GM23248 (cell line): ENCODE data around the gene THSD4. TPM values are rescaled to one million over a fixed set of nuclear protein-coding genes. Genes with fewer than 3 reads are reported as not detected.

ENCODE experiments used
- DNase-seq: peaks from one replicate; pipeline ENCODE4 v3.0.0-alpha.2; 2015
- H2AFZ ChIP-seq: fragments of 200-600 bp; sonication (generic); 2 replicates; pipeline ENCODE4 v1.6.1; 2016; ENCODE audit warnings: antibody characterized with exemption
- H3F3A ChIP-seq: fragments of 200-600 bp; sonication (generic); 2 replicates; pipeline ENCODE4 v1.6.1; 2016; ENCODE audit warnings: mild to moderate bottlenecking, antibody characterized with exemption, mixed run types; ENCODE audit not compliant: insufficient read depth
- H3K27ac ChIP-seq: fragments of 200-600 bp; sonication (generic); 2 replicates; pipeline ENCODE4 v1.5.1; 2016; ENCODE audit warnings: mild to moderate bottlenecking
- H3K27me3 ChIP-seq: fragments of 200-600 bp; sonication (generic); replicated peaks from 2 replicates; pipeline ENCODE4 v1.6.1; 2016; ENCODE audit warnings: mild to moderate bottlenecking; ENCODE audit not compliant: insufficient read depth
- H3K36me3 ChIP-seq: fragments of 200-600 bp; sonication (generic); 2 replicates; pipeline ENCODE4 v1.6.1; 2016; ENCODE audit warnings: low read depth, mild to moderate bottlenecking
- H3K4me1 ChIP-seq: fragments of 200-600 bp; sonication (generic); 2 replicates; pipeline ENCODE4 v1.6.1; 2016; ENCODE audit warnings: mild to moderate bottlenecking; ENCODE audit not compliant: insufficient read depth
- H3K4me2 ChIP-seq: fragments of 200-600 bp; sonication (generic); one replicate; pipeline ENCODE4 v1.6.1; 2016; ENCODE audit warnings: mild to moderate bottlenecking; ENCODE audit not compliant: unreplicated experiment
- H3K4me3 ChIP-seq: fragments of 200-600 bp; sonication (generic); 2 replicates; pipeline ENCODE4 v1.5.1; 2016; ENCODE audit warnings: mild to moderate bottlenecking
- H3K79me2 ChIP-seq: fragments of 200-600 bp; sonication (generic); 2 replicates; pipeline ENCODE4 v1.6.1; 2016; ENCODE audit warnings: mild to moderate bottlenecking; ENCODE audit not compliant: insufficient read depth
- H3K9ac ChIP-seq: fragments of 200-600 bp; sonication (generic); 2 replicates; pipeline ENCODE4 v1.6.1; 2016; ENCODE audit warnings: mild to moderate bottlenecking
- H3K9me2 ChIP-seq: fragments of 200-600 bp; sonication (generic); 2 replicates; pipeline ENCODE4 v1.6.1; 2016; ENCODE audit warnings: mixed run types, mild to moderate bottlenecking, moderate library complexity; ENCODE audit not compliant: insufficient read depth
- H3K9me3 ChIP-seq: fragments of 200-600 bp; sonication (generic); one replicate; pipeline ENCODE4 v1.6.1; 2017; ENCODE audit warnings: low read depth
- H4K20me1 ChIP-seq: fragments of 200-600 bp; sonication (generic); 2 replicates; pipeline ENCODE4 v1.6.0; 2016; ENCODE audit not compliant: insufficient read depth
- EZH2 ChIP-seq: fragments of 200-600 bp; sonication (generic); IDR thresholded peaks from 2 replicates; pipeline ENCODE4 v1.6.1; 2018; ENCODE audit warnings: antibody characterized with exemption, mild to moderate bottlenecking; ENCODE audit not compliant: insufficient read depth, poor library complexity, severe bottlenecking
- EZH2phosphoT487 ChIP-seq: fragments of 200-600 bp; sonication (generic); IDR thresholded peaks from 2 replicates; pipeline ENCODE4 v1.6.1; 2018; ENCODE audit warnings: antibody characterized with exemption, moderate library complexity, mild to moderate bottlenecking, low read depth; ENCODE audit not compliant: insufficient read depth
- WGBS, 2 experiments: methylation state at CpG; one replicate each; pipeline ENCODE4 v1.1.6; 2015 to 2017; ENCODE audit warnings: low lambda C conversion rate in 2 of 2, low coverage in 1 of 2; ENCODE audit errors: missing lambda C conversion rate in 2 of 2; 5-methylcytosine and 5-hydroxymethylcytosine counted together
- in situ Hi-C: fragments of 300-500 bp; cut with MboI; formaldehyde crosslinking; loops from 2 replicates; pipeline ENCODE4 v1.15.0; 2020
- polyA plus RNA-seq: library from polyadenylated mRNA; unstranded; fragments of >200 nt; fragmentation: Nextera tagmentation; extraction: Ambion mirVana; gene quantifications from 2 replicates; pipeline ENCODE4 v1.2.1, GENCODE V29; 2016
- total RNA-seq: library from RNA; depleted of rRNA; stranded (reverse); fragments of >200 nt; shearing (Covaris generic); gene quantifications from 2 replicates; pipeline ENCODE4 v1.2.3, GENCODE V29; 2014

THSD4 gene
- total and polyA plus RNA-seq, 2 experiments from 2014 or later = 14.2 to 58.9 TPM

DNA sequence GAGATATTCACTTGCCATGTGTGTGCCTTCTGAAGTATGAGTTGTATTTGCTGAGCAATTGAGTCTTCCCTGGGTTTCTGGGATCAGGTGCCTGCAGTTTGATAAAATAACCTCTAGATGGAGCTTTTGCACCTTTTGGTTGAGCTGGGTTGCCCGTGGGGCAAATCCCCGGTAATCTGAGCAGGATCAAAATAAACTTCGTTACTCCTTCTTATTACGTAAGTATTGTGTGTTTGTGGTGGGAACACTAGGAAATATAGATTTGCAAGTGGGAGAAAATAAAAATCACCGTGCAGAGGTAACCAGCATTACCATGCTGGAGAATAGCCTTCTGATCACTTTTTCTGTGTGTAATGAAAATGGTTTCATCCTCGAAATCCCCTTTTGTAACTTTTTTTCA, 417.7 kb downstream of the THSD4 start:
- in situ Hi-C loops = no loop called here
- Histone ChIP-seq H3K9ac (no peak overlapping the region), H3K9me3 (no peaks in the 10 kb centered on the region), H3K9me2 (no peaks in the 10 kb centered on the region), H3K79me2 (no peaks in the 10 kb centered on the region), H3K36me3 (peaks cover 3% of the 10 kb centered on the region; the same call in 1 of the 2 replicates), H3K4me1 (no peaks in the 10 kb centered on the region), H4K20me1 (no peaks in the 10 kb centered on the region), H3K4me3 (no peak overlapping the region), H3K27me3 (no peaks in the 10 kb centered on the region), H2AFZ (no peak overlapping the region), H3F3A (no peaks in the 10 kb centered on the region), H3K4me2 (no peak overlapping the region), H3K27ac (no peak overlapping the region)
- WGBS, 2 experiments = 63 to 67% methylated on average over 6 of the region's 6 CpGs
- TF ChIP-seq EZH2phosphoT487 (no peak), EZH2 (no peak)
- peak; percentile 45 for DNase-seq

GRCh38 chr15:71538181-71538580, 422.9 kb downstream of the THSD4 start:
- Histone ChIP-seq H3K9me2 (no peaks in the 10 kb centered on the region), H3K36me3 (peaks cover under 1% of the 10 kb centered on the region; the same call in 1 of the 2 replicates), H3K9me3 (no peaks in the 10 kb centered on the region), H3K4me1 (no peaks in the 10 kb centered on the region), H4K20me1 (no peaks in the 10 kb centered on the region), H3K27me3 (no peaks in the 10 kb centered on the region), H3K4me2 (no peak overlapping the region), H3K4me3 (no peak overlapping the region), H2AFZ (no peak overlapping the region), H3K27ac (no peak overlapping the region), H3K79me2 (no peaks in the 10 kb centered on the region), H3F3A (no peaks in the 10 kb centered on the region), H3K9ac (no peak overlapping the region)
- in situ Hi-C loops = no loop called here
- WGBS, 2 experiments = 80 to 83% methylated on average over 5 of the region's 5 CpGs
- TF ChIP-seq EZH2 (no peak), EZH2phosphoT487 (no peak)
- DNase-seq = no peak

DNA sequence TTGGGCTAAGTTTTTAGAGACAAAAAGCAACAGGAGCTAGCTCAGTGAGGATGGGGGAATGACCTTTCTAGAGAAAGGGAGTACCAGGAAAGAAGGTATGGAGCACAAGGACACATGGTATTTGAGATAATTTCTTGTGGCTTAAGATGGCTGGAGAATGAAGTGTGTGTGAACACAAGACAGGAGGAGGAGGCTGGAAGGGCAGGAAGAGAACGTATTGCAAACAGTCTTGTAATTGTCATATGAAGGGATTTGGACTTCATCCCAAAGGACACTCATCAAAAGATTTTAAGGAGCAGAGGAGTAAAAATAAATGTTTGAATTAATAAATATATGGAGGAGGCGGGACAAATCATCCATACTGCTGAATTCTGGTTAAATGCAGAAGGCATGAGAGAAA, 426.5 kb downstream of the THSD4 start:
- Histone ChIP-seq H3K36me3 (no peaks in the 10 kb centered on the region), H3K27ac (no peak overlapping the region), H3K9me2 (no peaks in the 10 kb centered on the region), H3K4me3 (no peak overlapping the region), H3K9ac (no peak overlapping the region), H3F3A (peaks cover 4% of the 10 kb centered on the region; the same call in 1 of the 2 replicates), H3K27me3 (no peaks in the 10 kb centered on the region), H4K20me1 (no peaks in the 10 kb centered on the region), H3K4me1 (no peaks in the 10 kb centered on the region), H2AFZ (no peak overlapping the region), H3K79me2 (no peaks in the 10 kb centered on the region), H3K9me3 (no peaks in the 10 kb centered on the region), H3K4me2 (no peak overlapping the region)
- TF ChIP-seq EZH2phosphoT487 (no peak), EZH2 (no peak)
- no peak for DNase-seq
- WGBS, 2 experiments = 85 to 88% methylated on average over 2 of the region's 2 CpGs
- in situ Hi-C loops = no loop called here

DNA sequence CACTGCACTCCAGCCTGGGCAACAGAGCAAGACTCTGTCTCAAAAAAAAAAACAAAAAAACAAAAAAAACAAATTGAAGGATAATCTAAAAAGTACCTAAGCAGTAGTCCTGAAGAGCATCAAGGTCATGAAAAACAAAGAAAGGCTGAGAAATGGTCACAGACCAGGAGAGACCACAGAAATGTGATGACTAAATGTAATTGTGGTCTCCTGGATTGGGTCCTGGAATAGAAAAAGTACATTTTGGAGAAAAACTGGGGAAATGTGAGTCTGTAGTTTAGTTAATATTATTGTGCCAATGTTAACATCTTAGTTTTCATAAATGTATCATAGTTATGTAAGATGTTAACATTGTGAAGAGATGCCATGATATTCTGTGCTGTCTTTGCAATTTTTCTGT, 427.6 kb downstream of the THSD4 start:
- no peak overlapping the region for H2AFZ ChIP-seq
- H3K27me3 ChIP-seq = no peaks in the 10 kb centered on the region
- no peaks in the 10 kb centered on the region for H3K79me2 ChIP-seq
- H3K4me3 ChIP-seq = no peak overlapping the region
- DNase-seq = no peak
- peaks cover 4% of the 10 kb centered on the region; the same call in 1 of the 2 replicates for H3F3A ChIP-seq
- H3K27ac ChIP-seq = no peak overlapping the region
- no peaks in the 10 kb centered on the region for H3K4me1 ChIP-seq
- H3K9me2 ChIP-seq = no peaks in the 10 kb centered on the region
- H3K9ac ChIP-seq = no peak overlapping the region
- in situ Hi-C loops = no loop called here
- no peak for TF ChIP-seq EZH2phosphoT487
- no peak for TF ChIP-seq EZH2
- H4K20me1 ChIP-seq = no peaks in the 10 kb centered on the region
- H3K9me3 ChIP-seq = no peaks in the 10 kb centered on the region
- no peak overlapping the region for H3K4me2 ChIP-seq
- no peaks in the 10 kb centered on the region for H3K36me3 ChIP-seq

DNA sequence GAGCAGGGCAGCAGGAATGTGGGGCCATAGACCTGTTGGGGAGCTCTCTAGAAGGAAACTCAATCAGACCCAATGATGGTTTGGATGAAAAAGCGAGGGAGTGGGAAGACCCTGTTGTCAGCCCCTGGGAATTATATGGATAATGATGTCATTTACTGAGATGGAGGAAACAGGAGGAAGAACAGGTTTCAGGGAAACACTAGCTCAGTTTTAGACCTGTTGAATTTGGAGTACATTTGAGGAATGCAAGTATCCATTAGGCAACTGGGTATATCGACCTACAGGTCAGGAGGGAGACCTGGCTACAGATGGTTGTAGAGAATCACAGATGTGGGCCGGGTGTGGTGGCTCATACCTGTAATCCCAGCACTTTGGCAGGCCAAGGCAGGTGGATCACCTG, 428.1 kb downstream of the THSD4 start:
- Histone ChIP-seq H3K9me2 (no peaks in the 10 kb centered on the region), H3K4me1 (no peaks in the 10 kb centered on the region), H4K20me1 (no peaks in the 10 kb centered on the region), H3K4me2 (no peak overlapping the region), H3K79me2 (no peaks in the 10 kb centered on the region), H3K27ac (no peak overlapping the region), H3K27me3 (no peaks in the 10 kb centered on the region), H3K36me3 (no peaks in the 10 kb centered on the region), H3K9ac (no peak overlapping the region), H2AFZ (no peak overlapping the region), H3K9me3 (no peaks in the 10 kb centered on the region), H3F3A (peaks cover 4% of the 10 kb centered on the region; the same call in 1 of the 2 replicates), H3K4me3 (no peak overlapping the region)
- in situ Hi-C loops = no loop called here
- TF ChIP-seq EZH2phosphoT487 (no peak), EZH2 (no peak)
- WGBS, 2 experiments = 49 to 57% methylated on average over 3 of the region's 3 CpGs
- DNase-seq = no peak
